ENCODE data around the gene LRPAP1.

GRCh38 chr4:3527914-3528876, 4.0 kb downstream of the LRPAP1 start:
- TF ChIP-seq CTCF (conservative IDR thresholded peaks at IDR 0.05; ENCODE audit: low read depth, low read length) (no peak), EZH2 (IDR thresholded peaks at IDR 0.05; ENCODE audit: borderline replicate concordance, low read depth, low read length, poor library complexity, severe bottlenecking) (no peak)
